Fibroblast of villous mesenchyme (primary cell): ENCODE results near the gene HPD. TPM values are rescaled to one million over a fixed set of nuclear protein-coding genes. Genes with fewer than 3 reads are reported as not detected.
"Not testable (repeated sequence)": the region's sequence is repeated elsewhere in the genome, so short reads cannot be mapped to it uniquely, and the experiment has no call there.

Source experiments
- DNase-seq: peaks from one replicate; pipeline ENCODE4 v3.0.0-alpha.2; 2010; ENCODE audit warnings: low read depth
- H3K4me3 ChIP-seq: 2 replicates; pipeline ENCODE4 v1.5.1; 2011; ENCODE audit warnings: low read depth, mild to moderate bottlenecking, low read length
- CTCF ChIP-seq: IDR thresholded peaks from 2 replicates; pipeline ENCODE4 v1.5.1; 2012; ENCODE audit warnings: low read depth, mild to moderate bottlenecking, low read length; ENCODE audit not compliant: insufficient read depth
- small RNA-seq: library from RNA; depleted of rRNA; stranded (forward); fragments of <200 nt; gene quantifications from one replicate; pipeline ENCODE3, GENCODE V24; 2012
- total RNA-seq: library from RNA; depleted of rRNA; stranded (reverse); fragments of >200 nt; gene quantifications from 2 replicates; pipeline ENCODE4 v1.2.3, GENCODE V29; 2012

The HPD gene
- total RNA-seq, 1 donor = not detected

- TF ChIP-seq CTCF = no peak
- no peak for DNase-seq
Observed at GRCh38 chr12:121793440-121793837, 65.2 kb downstream of the HPD start, which contains the start of gene RHOF. Gene RHOF (minus strand): TSS chr12:121793688. CDS start chr12:121793633, 55 bp downstream.

GRCh38 chr12:121792607-121793439 lies 65.8 kb downstream of the HPD start:
- TF ChIP-seq CTCF = no peak
- DNase-seq = no peak
- peak overlapping the region; percentile 68 for H3K4me3 ChIP-seq

More at GRCh38 chr12:121793440-121793837, 65.2 kb downstream of the HPD start, which contains the start of gene RHOF:
- H3K4me3 ChIP-seq = peak within 1 kb of the TSS; percentile 68

- no peak for DNase-seq
- no peak overlapping the region for H3K4me3 ChIP-seq
- no peak for TF ChIP-seq CTCF
Observed at GRCh38 chr12:121791671-121792551, 66.7 kb downstream of the HPD start.

GRCh38 chr12:121790785-121791184 lies 67.9 kb downstream of the HPD start:
- not testable (repeated sequence) for H3K4me3 ChIP-seq, DNase-seq

GRCh38 chr12:121789800-121790728 lies 68.6 kb downstream of the HPD start:
- DNase-seq = peak; percentile 33
- H3K4me3 ChIP-seq = no peak overlapping the region
- no peak for TF ChIP-seq CTCF

Small RNA genes within 50 kb of the gene (small RNA-seq; reads per million reads assigned to genes)
- not detected for gene AC069503.3
- not detected for gene RF00017
- not detected for gene RNU7-170P

Other genes with a start within 250 kb of the HPD start
- gene ORAI1, start 232.3 kb downstream of the HPD start, total RNA-seq = 9.7 and 12.5 TPM in 2 replicates
- gene MORN3, start 189.2 kb downstream of the HPD start, total RNA-seq = 0.32 TPM in 1 of 2 replicates, not detected in the other
- 14.5 and 16.4 TPM in 2 replicates for gene TMEM120B, start 146.1 kb downstream of the HPD start, total RNA-seq
- gene RHOF, start 65.2 kb downstream of the HPD start, total RNA-seq = 9.0 and 11.7 TPM in 2 replicates
- gene SETD1B, start 54.9 kb downstream of the HPD start, total RNA-seq = 4.7 and 5.2 TPM in 2 replicates
- gene PSMD9, start 29.9 kb upstream of the HPD start, total RNA-seq = 28.9 and 35.1 TPM in 2 replicates
- gene CFAP251, start 59.7 kb upstream of the HPD start, total RNA-seq = 6.8 and 8.2 TPM in 2 replicates
- gene BCL7A, start 163.0 kb upstream of the HPD start, total RNA-seq = 3.9 TPM in 2 replicates
- gene MLXIP, start 219.9 kb upstream of the HPD start, total RNA-seq = 16.4 and 18.4 TPM in 2 replicates